Endothelial cell of umbilical vein (primary cell): ENCODE results near the gene SULF2. TPM values are rescaled to one million over a fixed set of nuclear protein-coding genes. Genes with fewer than 3 reads are reported as not detected.
"Not testable (repeated sequence)": the region's sequence is repeated elsewhere in the genome, so short reads cannot be mapped to it uniquely, and the experiment has no call there.

Experiments used
- BruUV-seq: library from RNA; stranded (reverse); fragments of 400-500 nt; replicated peaks from 2 replicates; lab custom pipeline; 2021; lab: Mats Ljungman, UMichigan
- CTCF ChIA-PET: fragments of 300-600, 350-600 bp; sonication (Branson Sonifier 250); formaldehyde crosslinking; loops from one replicate; lab custom pipeline; 2021; ENCODE audit warnings: antibody characterized with exemption, inconsistent platforms; lab: Charles Lee
- POLR2A ChIA-PET: fragments of 300-600, 350-600 bp; sonication (Branson Sonifier 250); formaldehyde crosslinking; loops from one replicate; lab custom pipeline; 2021; ENCODE audit warnings: antibody characterized with exemption, inconsistent platforms; lab: Charles Lee
- DNase-seq: peaks from one replicate; pipeline ENCODE4 v3.0.0-alpha.2; 2011; ENCODE audit warnings: low read depth, low spot score
- FAIRE-seq: peaks from 2 replicates; lab custom pipeline; 2011; peaks lifted over from hg19 to GRCh38; lab: Jason Lieb, UNC
- H2AFZ ChIP-seq: 2 replicates; pipeline ENCODE4 v1.6.0; 2012; ENCODE audit warnings: low read depth, low read length, control low read depth, inconsistent platforms
- H3K27ac ChIP-seq: 2 replicates; pipeline ENCODE4 v1.5.1; 2011; ENCODE audit warnings: low read depth, mild to moderate bottlenecking, control low read depth, low read length, moderate library complexity; ENCODE audit not compliant: insufficient read depth
- H3K27me3 ChIP-seq, 2 experiments: 2 replicates each; pipeline versions ENCODE4 v1.6.0 to v1.6.1; 2011; ENCODE audit warnings: low read length in 2 of 2, mixed read lengths in 1 of 2; ENCODE audit not compliant: control insufficient read depth in 2 of 2, insufficient read depth in 2 of 2
- H3K36me3 ChIP-seq, 2 experiments: 2 replicates in 1 of 2; 3 replicates in 1 of 2; pipeline ENCODE4 v1.5.1; 2011; ENCODE audit warnings: low read length in 2 of 2, mild to moderate bottlenecking in 1 of 2, moderate library complexity in 1 of 2; ENCODE audit not compliant: control insufficient read depth in 2 of 2, insufficient read depth in 2 of 2; ENCODE audit errors: extremely low read depth in 1 of 2
- H3K4me1 ChIP-seq: 3 replicates; pipeline ENCODE4 v1.5.1; 2011; ENCODE audit warnings: mild to moderate bottlenecking, low read length; ENCODE audit not compliant: control insufficient read depth, insufficient read depth; ENCODE audit errors: extremely low read depth
- H3K4me2 ChIP-seq: 2 replicates; pipeline ENCODE4 v1.6.1; 2011; ENCODE audit warnings: low read length, control low read depth, mixed read lengths; ENCODE audit not compliant: insufficient read depth
- H3K4me3 ChIP-seq, 3 experiments: fragments of 200-600 bp in 1 of 3; sonication (generic), shearing (Covaris generic) in 1 of 3; replicated peaks in 1 of 3; 2 replicates each; pipeline ENCODE4 v1.5.1; 2011 to 2016; ENCODE audit warnings: control low read depth in 3 of 3, low read length in 3 of 3, mild to moderate bottlenecking in 2 of 3, inconsistent platforms in 1 of 3, low read depth in 1 of 3, moderate library complexity in 1 of 3; ENCODE audit not compliant: insufficient read depth in 1 of 3
- H3K79me2 ChIP-seq: 2 replicates; pipeline ENCODE4 v1.6.0; 2012; ENCODE audit warnings: low read length, inconsistent platforms; ENCODE audit not compliant: control insufficient read depth, insufficient read depth
- H3K9ac ChIP-seq: replicated peaks from 2 replicates; pipeline ENCODE3; 2011; ENCODE audit warnings: low read length, control low read depth; ENCODE audit not compliant: insufficient read depth; ENCODE audit errors: extremely low read depth
- H3K9me1 ChIP-seq: replicated peaks from 3 replicates; pipeline ENCODE4 v1.6.0; 2011; ENCODE audit warnings: mild to moderate bottlenecking, low read length; ENCODE audit not compliant: control insufficient read depth, insufficient read depth; ENCODE audit errors: extremely low read depth
- H3K9me3 ChIP-seq: replicated peaks from 2 replicates; pipeline ENCODE4 v1.5.1; 2012; ENCODE audit warnings: low read length, inconsistent platforms; ENCODE audit not compliant: control insufficient read depth, insufficient read depth
- H4K20me1 ChIP-seq: replicated peaks from 2 replicates; pipeline ENCODE3; 2011; ENCODE audit warnings: mild to moderate bottlenecking, low read length; ENCODE audit not compliant: control insufficient read depth, insufficient read depth; ENCODE audit errors: extremely low read depth
- FOS ChIP-seq: IDR thresholded peaks from 2 replicates; pipeline ENCODE4 v1.6.1; 2011; ENCODE audit warnings: mild to moderate bottlenecking, low read length, moderate library complexity, borderline replicate concordance; ENCODE audit not compliant: insufficient read depth
- JUN ChIP-seq: IDR thresholded peaks from 2 replicates; pipeline ENCODE4 v1.6.1; 2011; ENCODE audit warnings: borderline replicate concordance, low read depth; ENCODE audit not compliant: insufficient read length, insufficient read depth
- MYC ChIP-seq: IDR thresholded peaks from one replicate; pipeline ENCODE4 v1.6.1; 2011; ENCODE audit warnings: mild to moderate bottlenecking, low read depth, low read length
- POLR2A ChIP-seq: IDR thresholded peaks from 2 replicates; pipeline ENCODE4 v1.6.1; 2012; ENCODE audit warnings: low read depth, mild to moderate bottlenecking, control low read depth, low read length
- POLR2AphosphoS5 ChIP-seq: IDR thresholded peaks from 2 replicates; pipeline ENCODE4 v1.6.1; 2012; ENCODE audit warnings: low read depth, mild to moderate bottlenecking, control low read depth, low read length, moderate library complexity; ENCODE audit not compliant: insufficient read depth
- dilution Hi-C: fragments of 300-500 bp; cut with MboI; formaldehyde crosslinking; loops from one replicate; pipeline ENCODE4 v1.15.0; 2019; ENCODE audit warnings: low sequenced_read_pairs; ENCODE audit not compliant: extremely low pct_ligation_motif_present
- intact Hi-C: fragments of 100-400 bp; cut with micrococcal nuclease; formaldehyde crosslinking; loops from one replicate; pipeline ENCODE4 v1.10.0; 2022
- polyA plus RNA-seq, 4 experiments: library from polyadenylated mRNA; depleted of rRNA in 3 of 4; stranded (reverse) in 3 of 4; unstranded in 1 of 4; fragments of >200 nt; gene quantifications; 2 replicates each; pipeline versions ENCODE4 v1.2.1 to v1.2.3, GENCODE V29; 2011 to 2012; ENCODE audit warnings: missing spikeins in 1 of 4
- total RNA-seq: library from RNA; stranded (reverse); gene quantifications from 2 replicates; pipeline ENCODE4 v1.2.3, GENCODE V29; 2021
- TF ChIP-seq, protein P1 (sequence below), 2 donors: IDR thresholded peaks; 1 replicate in 1 of 2; 2 replicates in 1 of 2; pipeline ENCODE4 v1.5.1; 2011; ENCODE audit warnings: low read length in 2 of 2, mild to moderate bottlenecking in 2 of 2, moderate library complexity in 2 of 2, control low read depth in 1 of 2, inconsistent platforms in 1 of 2, low read depth in 1 of 2; ENCODE audit not compliant: insufficient read depth in 1 of 2; ENCODE audit errors: extremely low read depth in 1 of 2
- TF ChIP-seq, protein P2 (sequence below): IDR thresholded peaks from 2 replicates; pipeline ENCODE4 v1.6.1; 2011; ENCODE audit not compliant: insufficient read depth, insufficient read length

Gene SULF2
- total and polyA plus RNA-seq, 2 donors (not counting 3 experiments of a cell fraction or from before 2014, with no cell fraction given) = 58.5 to 160 TPM

DNA sequence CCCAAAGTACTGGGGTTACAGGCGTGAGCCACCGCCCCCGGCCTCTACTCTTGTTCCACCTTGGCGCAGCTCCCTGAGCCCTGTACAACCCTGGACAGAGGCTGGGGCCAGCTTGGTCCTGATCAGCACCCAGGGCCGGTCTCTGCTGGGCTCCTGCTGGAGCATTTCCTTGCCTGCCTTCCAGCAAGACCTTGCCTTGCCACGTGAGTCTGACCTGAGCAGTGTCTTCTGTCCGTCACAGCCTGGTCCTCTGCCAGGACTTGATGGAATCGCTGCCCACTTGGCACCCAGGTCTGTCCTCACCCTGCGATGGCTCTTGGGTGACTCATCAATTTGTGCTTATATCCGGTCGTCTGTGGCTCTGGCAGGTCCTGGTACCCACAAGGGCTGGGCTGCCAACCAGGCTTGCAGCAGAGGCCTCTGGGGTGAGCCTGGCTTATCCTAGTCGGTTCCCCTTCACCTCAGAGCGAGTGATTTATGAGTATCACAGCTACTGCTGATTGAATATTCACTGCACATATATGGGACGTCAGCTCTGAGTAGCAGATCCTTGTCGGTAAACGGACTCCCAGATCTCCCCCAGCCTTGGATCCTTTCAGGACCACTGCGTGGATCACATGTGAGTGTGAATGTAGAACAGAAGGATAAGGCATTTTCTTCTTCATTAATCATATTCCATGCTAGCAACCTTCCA, 10.1 kb upstream of the SULF2 start:
- no peaks in the 10 kb centered on the region for H3K9me1 ChIP-seq
- dilution Hi-C loops (no loop called here), intact Hi-C loops (loop anchor here (10.0 kb wide), 1 partner anchor 179 kb away; no protein-coding TSS in a partner anchor)
- ChIA-PET POLR2A (no interaction called here), CTCF (interaction anchor here (1.7 kb wide), 1 partner anchor 9 kb away, joined by 7 read pairs; no protein-coding TSS in a partner anchor)
- no peak overlapping the region for H3K9ac ChIP-seq
- BruUV-seq = no TSS peak
- TF ChIP-seq JUN (no peak), POLR2AphosphoS5 (no peak), POLR2A (no peak), FOS (no peak), MYC (no peak)
- TF ChIP-seq, protein P1, sequence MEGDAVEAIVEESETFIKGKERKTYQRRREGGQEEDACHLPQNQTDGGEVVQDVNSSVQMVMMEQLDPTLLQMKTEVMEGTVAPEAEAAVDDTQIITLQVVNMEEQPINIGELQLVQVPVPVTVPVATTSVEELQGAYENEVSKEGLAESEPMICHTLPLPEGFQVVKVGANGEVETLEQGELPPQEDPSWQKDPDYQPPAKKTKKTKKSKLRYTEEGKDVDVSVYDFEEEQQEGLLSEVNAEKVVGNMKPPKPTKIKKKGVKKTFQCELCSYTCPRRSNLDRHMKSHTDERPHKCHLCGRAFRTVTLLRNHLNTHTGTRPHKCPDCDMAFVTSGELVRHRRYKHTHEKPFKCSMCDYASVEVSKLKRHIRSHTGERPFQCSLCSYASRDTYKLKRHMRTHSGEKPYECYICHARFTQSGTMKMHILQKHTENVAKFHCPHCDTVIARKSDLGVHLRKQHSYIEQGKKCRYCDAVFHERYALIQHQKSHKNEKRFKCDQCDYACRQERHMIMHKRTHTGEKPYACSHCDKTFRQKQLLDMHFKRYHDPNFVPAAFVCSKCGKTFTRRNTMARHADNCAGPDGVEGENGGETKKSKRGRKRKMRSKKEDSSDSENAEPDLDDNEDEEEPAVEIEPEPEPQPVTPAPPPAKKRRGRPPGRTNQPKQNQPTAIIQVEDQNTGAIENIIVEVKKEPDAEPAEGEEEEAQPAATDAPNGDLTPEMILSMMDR (IDR thresholded peaks at IDR 0.05; ENCODE audit: extremely low read depth in 1 of 2, insufficient read depth in 1 of 2, low read depth in 1 of 2, low read length in 2 of 2) = no peak
- TF ChIP-seq, protein P2, sequence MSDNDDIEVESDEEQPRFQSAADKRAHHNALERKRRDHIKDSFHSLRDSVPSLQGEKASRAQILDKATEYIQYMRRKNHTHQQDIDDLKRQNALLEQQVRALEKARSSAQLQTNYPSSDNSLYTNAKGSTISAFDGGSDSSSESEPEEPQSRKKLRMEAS = no peak
- H3K79me2 ChIP-seq = no peaks in the 10 kb centered on the region
- DNase-seq = no peak
- no peaks in the 10 kb centered on the region for H3K9me3 ChIP-seq
- no peak overlapping the region for H2AFZ ChIP-seq
- H4K20me1 ChIP-seq = no peaks in the 10 kb centered on the region
- peaks cover 9% of the 10 kb centered on the region for H3K4me1 ChIP-seq
- no peak overlapping the region for H3K4me2 ChIP-seq
- H3K4me3 ChIP-seq = no peak overlapping the region
- no peaks in the 10 kb centered on the region for H3K27me3 ChIP-seq
- no peaks in the 10 kb centered on the region for H3K36me3 ChIP-seq
- no peak overlapping the region for H3K27ac ChIP-seq
- no peak for FAIRE-seq

DNA sequence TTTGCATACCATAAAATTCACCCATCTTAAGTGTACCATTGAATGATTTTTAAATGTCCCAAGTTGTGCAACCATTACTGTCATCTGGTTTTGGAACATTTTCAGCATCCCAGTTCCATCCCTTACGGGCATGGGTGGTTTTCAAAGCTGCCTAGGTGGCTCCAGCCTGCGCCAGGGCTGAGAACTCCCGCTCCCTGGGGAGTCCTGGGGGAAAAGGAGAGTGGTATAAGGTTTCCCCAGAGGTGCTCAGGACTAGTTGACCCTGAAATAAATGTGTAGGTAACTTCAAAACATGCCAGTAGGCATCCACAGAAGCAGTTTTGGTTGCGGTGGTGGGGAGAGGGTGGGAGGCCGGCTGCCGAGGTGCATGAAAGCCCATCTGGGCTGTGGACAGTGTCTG, 9.0 kb upstream of the SULF2 start:
- POLR2A ChIA-PET, CTCF ChIA-PET, H3K9me3 ChIP-seq, BruUV-seq, H3K9ac ChIP-seq, H3K36me3 ChIP-seq, H3K27me3 ChIP-seq, H3K4me3 ChIP-seq, FAIRE-seq, H3K4me1 ChIP-seq, H3K27ac ChIP-seq, DNase-seq, H4K20me1 ChIP-seq, H3K9me1 ChIP-seq, H3K79me2 ChIP-seq, H2AFZ ChIP-seq, dilution Hi-C loops, H3K4me2 ChIP-seq: not testable (repeated sequence)
- intact Hi-C loops = loop anchor here (10.0 kb wide), 1 partner anchor 181 kb away; no protein-coding TSS in a partner anchor
